Large intestine (tissue), 3 donors: Measurements from ENCODE around the gene SENP1. TPM values are rescaled to one million over a fixed set of nuclear protein-coding genes. Genes with fewer than 3 reads are reported as not detected.
"Not testable (repeated sequence)": the region's sequence is repeated elsewhere in the genome, so short reads cannot be mapped to it uniquely, and the experiment has no call there.

Experiments
- DNase-seq, 2 donors: peaks; one replicate each; pipeline versions ENCODE4 v3.0.0 to v3.0.0-alpha.2; 2013
- H3K27ac ChIP-seq: one replicate; pipeline ENCODE4 v1.5.1; 2013; ENCODE audit warnings: low read length
- H3K27me3 ChIP-seq: 2 replicates; pipeline ENCODE4 v1.6.1; 2013; ENCODE audit warnings: low read length; ENCODE audit not compliant: control insufficient read depth, insufficient read depth
- H3K36me3 ChIP-seq: 2 replicates; pipeline ENCODE4 v1.6.1; 2013; ENCODE audit warnings: low read length; ENCODE audit not compliant: control insufficient read depth, insufficient read depth
- H3K4me1 ChIP-seq: one replicate; pipeline ENCODE4 v1.6.1; 2013; ENCODE audit warnings: low read length; ENCODE audit not compliant: control insufficient read depth, insufficient read depth
- H3K4me3 ChIP-seq: one replicate; pipeline ENCODE4 v1.5.1; 2013; ENCODE audit warnings: low read length
- H3K9me3 ChIP-seq: one replicate; pipeline ENCODE4 v1.6.1; 2013; ENCODE audit warnings: mild to moderate bottlenecking, low read depth, low read length, moderate library complexity; ENCODE audit not compliant: control insufficient read depth
- whole genome bisulfite sequencing: methylation state at CpG from one replicate; pipeline ENCODE4 v1.1.5; 2013; ENCODE audit warnings: low lambda C conversion rate; ENCODE audit not compliant: insufficient coverage; 5-methylcytosine and 5-hydroxymethylcytosine counted together
- polyA plus RNA-seq: library from polyadenylated mRNA; unstranded; fragments of 120-200 nt; gene quantifications from one replicate; pipeline ENCODE4 v1.2.1, GENCODE V29; 2013

The SENP1 gene
- polyA plus RNA-seq, 1 donor = 11.9 TPM

DNA sequence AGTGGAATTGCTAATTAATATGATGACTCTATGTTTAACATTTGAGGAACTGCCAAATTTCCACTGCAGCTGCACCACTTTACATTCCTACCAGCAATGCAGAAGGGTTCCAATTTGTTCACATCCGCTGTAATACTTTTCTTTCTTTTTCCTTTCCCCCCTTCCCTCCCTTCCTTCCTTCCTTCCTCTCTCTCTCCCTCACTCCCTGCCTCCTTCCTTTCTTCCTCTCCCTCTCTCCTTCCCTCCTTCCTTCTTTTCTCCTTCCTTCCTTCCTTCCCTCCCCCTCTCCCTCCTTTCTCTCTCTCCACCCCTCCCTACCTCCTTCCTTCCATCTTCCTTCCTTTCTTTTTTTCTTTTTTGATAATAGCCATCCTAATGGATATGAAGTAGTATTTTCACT, 10.1 kb upstream of the SENP1 start:
- no peak overlapping the region for H3K4me3 ChIP-seq

DNA sequence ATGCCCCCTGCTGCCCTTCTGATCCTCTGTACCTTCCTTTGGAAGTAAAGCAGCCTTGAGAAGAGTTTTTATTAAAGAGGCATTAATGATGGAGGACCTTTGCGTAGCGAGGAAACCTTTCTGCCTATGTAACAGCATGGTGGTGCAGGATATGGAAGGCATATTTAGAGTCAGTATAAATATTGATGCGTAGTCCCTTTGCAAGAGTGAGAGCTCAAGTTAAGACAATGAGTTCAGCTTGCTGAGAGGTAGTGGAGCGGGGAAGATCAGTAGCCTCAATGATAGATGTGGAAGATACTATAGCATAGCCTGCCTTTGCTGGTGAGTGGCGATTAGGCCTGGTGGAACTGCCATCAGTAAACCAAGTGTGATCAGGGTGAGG, 5.4 kb upstream of the SENP1 start:
- 92% methylated on average over 2 of the region's 5 CpGs for WGBS
- not testable (repeated sequence) for H3K27me3 ChIP-seq, H3K36me3 ChIP-seq, H3K9me3 ChIP-seq, H3K4me3 ChIP-seq, H3K27ac ChIP-seq, DNase-seq
- H3K4me1 ChIP-seq = peaks cover 13% of the 10 kb centered on the region

More for the DNA sequence above, 10.1 kb upstream of the SENP1 start:
- Histone ChIP-seq H3K36me3 (no peaks in the 10 kb centered on the region), H3K9me3 (no peaks in the 10 kb centered on the region), H3K4me1 (peaks cover 5% of the 10 kb centered on the region), H3K27me3 (no peaks in the 10 kb centered on the region), H3K27ac (no peak overlapping the region)
- 100% methylated on average over 1 of the region's 1 CpG for WGBS
- DNase-seq = no peak

DNA sequence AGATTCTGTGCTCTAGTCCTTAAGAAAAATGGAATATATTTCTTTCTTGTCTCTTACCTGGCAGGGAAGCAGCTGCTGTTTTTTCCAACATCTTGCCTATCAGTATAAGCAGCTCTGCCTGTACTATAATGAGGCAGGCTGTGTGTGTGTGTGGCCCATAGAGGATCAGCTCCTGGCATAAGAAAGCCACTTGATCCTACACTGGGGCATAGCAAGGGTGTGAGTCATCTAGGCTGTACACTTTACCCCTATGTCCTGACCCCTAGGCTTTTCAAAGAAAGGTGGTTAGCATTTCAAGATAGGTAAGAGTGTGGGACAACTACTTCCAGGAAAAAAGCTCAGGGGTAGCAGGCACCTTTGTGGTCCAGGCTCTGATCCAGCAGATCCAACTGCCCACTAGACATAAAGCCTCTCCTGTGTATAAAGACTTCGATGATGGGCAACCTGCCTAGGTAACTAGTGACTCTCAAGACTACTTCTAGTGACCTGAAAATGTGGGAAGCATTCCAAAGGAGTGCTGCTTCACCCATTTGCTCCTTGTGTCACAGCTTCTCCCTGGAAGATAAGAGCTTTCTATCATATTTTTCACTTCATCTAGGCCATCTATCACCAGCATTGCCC, 4.9 kb upstream of the SENP1 start:
- Histone ChIP-seq H3K9me3 (no peaks in the 10 kb centered on the region), H3K4me1 (peaks cover 13% of the 10 kb centered on the region), H3K36me3 (no peaks in the 10 kb centered on the region), H3K4me3 (no peak overlapping the region), H3K27ac (no peak overlapping the region), H3K27me3 (no peaks in the 10 kb centered on the region)
- WGBS = no CpG with 5 or more reads among the region's 1 CpG
- no peak for DNase-seq

DNA sequence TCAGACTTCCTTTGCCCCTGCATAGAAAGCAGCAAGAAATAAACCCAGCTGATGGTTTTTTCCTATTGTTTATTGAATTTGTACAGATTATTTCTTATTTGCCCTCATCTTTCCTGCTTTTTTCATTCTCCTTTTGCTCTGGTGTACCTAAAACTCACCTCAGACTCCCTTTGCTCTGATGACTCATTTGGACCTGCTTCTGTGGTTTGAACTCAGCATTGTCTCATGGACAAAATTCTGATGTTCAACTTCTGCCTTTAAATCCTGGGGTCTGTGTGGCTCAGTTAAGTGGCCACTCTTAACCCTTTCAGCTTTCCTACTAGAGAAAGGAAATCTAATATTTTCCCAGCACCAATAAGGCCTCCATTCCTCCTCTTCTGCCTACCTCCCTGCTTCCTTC, 3.5 kb upstream of the SENP1 start:
- DNase-seq = no peak
- H3K4me3 ChIP-seq = no peak overlapping the region
- H3K36me3 ChIP-seq = no peaks in the 10 kb centered on the region
- H3K27me3 ChIP-seq = no peaks in the 10 kb centered on the region
- no peaks in the 10 kb centered on the region for H3K9me3 ChIP-seq
- H3K4me1 ChIP-seq = peaks cover 17% of the 10 kb centered on the region
- H3K27ac ChIP-seq = no peak overlapping the region

DNA sequence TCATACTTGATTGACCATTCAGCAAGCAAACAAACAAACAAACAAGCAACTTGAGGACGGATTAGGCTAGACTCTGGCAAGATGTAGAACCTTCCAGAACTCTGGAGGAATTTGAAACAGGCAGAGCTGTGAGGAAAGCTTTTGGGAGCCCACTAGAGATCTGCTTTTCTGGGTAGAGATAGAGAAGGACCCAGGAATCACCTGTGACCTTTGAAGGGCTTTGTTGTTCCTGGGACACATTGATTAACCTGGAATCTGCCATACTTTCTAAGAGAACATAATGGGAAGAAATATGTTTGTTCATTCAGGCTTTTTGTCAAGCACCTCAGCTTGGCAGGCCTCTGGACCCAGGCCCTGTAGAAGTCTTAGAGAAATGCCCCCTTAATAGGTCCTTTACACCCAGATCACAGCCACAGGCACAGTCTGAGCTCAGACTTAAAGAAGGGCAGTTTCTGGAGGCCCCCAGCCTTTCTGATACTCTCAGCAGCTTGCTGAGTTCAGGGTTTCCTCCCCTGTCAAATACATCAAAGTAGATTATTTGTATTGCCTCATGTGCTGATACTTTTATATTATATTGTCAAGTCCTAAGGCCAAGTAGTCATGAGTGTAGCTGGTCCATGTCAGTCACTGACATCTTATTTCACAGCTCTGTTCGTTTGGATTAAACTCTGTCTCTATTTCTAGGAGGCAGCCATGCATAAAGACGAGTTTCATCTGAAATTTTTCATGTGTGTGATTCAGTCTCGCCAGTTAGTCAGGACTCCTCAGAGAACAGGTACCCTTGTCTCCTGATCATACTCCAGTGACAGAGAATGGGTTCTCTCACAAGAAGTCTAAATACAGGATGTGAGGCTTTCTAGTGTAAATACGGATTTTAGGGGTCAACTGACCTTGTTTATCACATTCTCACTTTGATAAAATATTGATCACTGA, 1.1 kb upstream of the SENP1 start:
- Histone ChIP-seq H3K9me3 (no peaks in the 10 kb centered on the region), H3K4me1 (peaks cover 19% of the 10 kb centered on the region), H3K27me3 (no peaks in the 10 kb centered on the region), H3K4me3 (peak overlapping the region; percentile 76), H3K36me3 (no peaks in the 10 kb centered on the region), H3K27ac (peak overlapping the region; percentile 92)
- peak in 1 of 2 donors; percentile 48 for DNase-seq
- WGBS = no CpG with 5 or more reads among the region's 5 CpGs

DNA sequence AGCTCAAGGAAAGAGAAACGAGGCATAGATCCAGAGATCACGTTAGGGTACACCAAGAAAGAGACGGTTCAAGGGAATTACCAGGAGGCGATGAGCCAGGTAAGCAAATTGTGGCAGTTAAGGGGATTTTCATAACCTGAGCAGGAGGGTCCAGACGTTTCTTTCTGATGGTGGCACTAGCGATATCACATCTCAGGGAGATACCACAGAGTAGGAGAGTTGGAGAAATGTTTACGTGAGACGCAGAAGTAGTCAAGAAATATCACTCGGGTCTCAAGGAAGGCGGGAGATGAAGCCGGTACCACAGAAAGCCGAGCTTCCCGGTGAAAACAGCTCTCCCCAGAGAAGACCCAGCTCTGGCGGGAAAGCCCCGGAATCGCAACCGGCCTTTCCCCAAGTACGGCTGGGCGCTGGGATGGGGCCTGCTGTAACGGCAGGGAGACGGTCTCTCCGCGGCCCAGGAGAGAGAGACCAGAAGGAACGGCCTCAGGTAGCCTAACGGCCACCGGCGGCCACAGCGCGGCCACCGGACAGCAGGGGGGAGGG, 485 bp downstream of the SENP1 start:
- Histone ChIP-seq H3K36me3 (no peaks in the 10 kb centered on the region), H3K27ac (peak overlapping the region; percentile 92), H3K4me3 (peak overlapping the region; percentile 76), H3K4me1 (peaks cover 19% of the 10 kb centered on the region), H3K9me3 (no peaks in the 10 kb centered on the region), H3K27me3 (no peaks in the 10 kb centered on the region)
- no peak for DNase-seq
- 0% methylated on average over 1 of the region's 30 CpGs for WGBS

DNA sequence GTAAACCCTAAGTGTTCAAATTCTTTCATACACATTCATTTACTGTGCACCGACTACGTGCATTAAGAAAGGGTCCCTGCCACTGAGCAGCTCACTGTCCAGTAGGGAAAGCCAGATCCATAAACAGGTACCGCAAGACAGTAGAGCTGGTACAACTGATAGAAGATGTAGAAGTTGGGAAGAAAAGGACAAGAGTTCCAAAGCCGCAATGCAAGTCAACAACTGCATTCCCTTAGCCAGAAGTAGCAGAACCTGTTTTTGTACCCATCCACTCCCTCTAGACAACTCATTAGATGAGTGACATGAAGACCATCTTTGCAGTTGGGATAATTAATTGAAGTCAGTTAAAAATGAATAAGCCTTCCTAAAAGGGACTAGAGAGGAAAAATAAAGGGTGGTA, 1.3 kb downstream of the SENP1 start:
- no CpG with 5 or more reads among the region's 4 CpGs for WGBS
- no peaks in the 10 kb centered on the region for H3K9me3 ChIP-seq
- peaks cover 19% of the 10 kb centered on the region for H3K4me1 ChIP-seq
- H3K27me3 ChIP-seq = no peaks in the 10 kb centered on the region
- no peak overlapping the region for H3K27ac ChIP-seq
- H3K4me3 ChIP-seq = peak overlapping the region; percentile 76
- H3K36me3 ChIP-seq = peaks cover under 1% of the 10 kb centered on the region
- DNase-seq = peak in 1 of 2 donors; percentile 14

DNA sequence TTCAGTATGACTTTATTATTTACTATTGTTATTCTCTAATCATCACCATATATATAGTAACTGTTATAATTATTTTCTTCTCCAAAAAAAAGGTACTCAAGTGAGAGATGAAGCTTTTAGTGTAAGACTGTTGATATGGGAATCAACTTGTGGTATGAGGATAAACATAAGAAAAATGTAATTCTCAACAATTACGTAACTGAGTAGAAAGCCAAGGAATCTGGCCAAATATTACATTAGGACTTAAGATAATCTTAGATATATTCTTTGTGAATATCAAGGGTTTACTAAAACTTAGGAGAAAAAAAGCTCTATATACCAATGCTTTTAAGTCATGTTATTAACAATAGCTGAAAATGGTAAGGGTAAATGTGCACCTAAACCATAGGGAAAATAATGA, 13.3 kb downstream of the SENP1 start:
- Histone ChIP-seq H3K9me3 (no peaks in the 10 kb centered on the region), H3K4me3 (no peak overlapping the region), H3K27me3 (no peaks in the 10 kb centered on the region), H3K36me3 (peaks cover 45% of the 10 kb centered on the region), H3K4me1 (no peaks in the 10 kb centered on the region), H3K27ac (no peak overlapping the region)
- 78% methylated on average over 1 of the region's 1 CpG for WGBS
- DNase-seq = no peak

DNA sequence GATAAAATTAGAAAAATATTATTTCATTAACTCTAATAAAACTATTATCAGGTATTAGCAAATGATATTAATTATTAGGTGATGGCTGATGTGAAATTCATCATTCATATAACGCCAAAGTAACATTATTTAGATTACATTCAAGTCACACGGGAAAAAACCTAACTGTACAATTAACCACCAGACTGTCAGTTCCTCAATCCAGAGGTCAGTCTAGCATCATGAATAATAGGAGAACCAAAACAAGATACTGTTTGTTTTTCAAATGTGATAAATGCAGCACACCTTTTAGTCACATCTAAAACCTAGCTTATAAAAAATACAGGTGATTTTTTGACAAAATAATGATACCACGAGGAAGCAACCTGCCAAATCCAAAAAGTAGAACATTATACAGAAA, 19.6 kb downstream of the SENP1 start:
- 92% methylated on average over 2 of the region's 3 CpGs for WGBS
- no peak for DNase-seq
- Histone ChIP-seq H3K27me3 (no peaks in the 10 kb centered on the region), H3K27ac (no peak overlapping the region), H3K9me3 (no peaks in the 10 kb centered on the region), H3K4me3 (no peak overlapping the region), H3K4me1 (no peaks in the 10 kb centered on the region), H3K36me3 (peaks cover 48% of the 10 kb centered on the region)

DNA sequence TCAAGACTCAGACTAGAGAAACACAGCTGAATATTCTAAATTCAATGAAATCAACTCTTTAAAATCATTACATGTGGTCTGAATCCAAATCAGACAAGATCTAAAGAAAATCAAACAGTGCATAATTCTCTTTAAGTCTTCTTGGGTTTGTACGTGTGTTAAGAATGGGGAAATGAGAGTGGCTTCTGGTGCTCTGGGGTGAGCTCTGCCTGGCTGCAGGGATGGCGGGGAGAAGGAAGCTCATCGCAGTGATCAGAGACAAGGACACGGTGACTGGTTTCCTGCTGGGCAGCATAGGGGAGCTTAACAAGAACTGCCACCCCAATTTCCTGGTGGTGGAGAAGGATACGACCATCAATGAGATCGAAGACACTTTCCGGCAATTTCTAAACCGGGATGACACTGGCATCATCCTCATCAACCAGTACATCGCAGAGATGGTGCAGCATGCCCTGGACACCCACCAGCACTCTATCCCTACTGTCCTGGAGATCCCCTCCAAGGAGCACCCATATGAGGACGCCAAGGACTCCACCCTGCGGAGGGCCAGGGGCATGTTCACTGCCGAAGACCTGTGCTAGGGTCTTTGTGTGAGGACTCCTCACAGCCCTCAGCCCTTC, 20.9 kb downstream of the SENP1 start:
- Histone ChIP-seq H3K4me1 (no peaks in the 10 kb centered on the region), H3K27ac (no peak overlapping the region), H3K27me3 (no peaks in the 10 kb centered on the region), H3K4me3 (no peak overlapping the region), H3K9me3 (no peaks in the 10 kb centered on the region), H3K36me3 (peaks cover 49% of the 10 kb centered on the region)
- WGBS = 90% methylated on average over 2 of the region's 12 CpGs
- no peak for DNase-seq
